ENCODE results near the gene TM7SF2. TPM values are rescaled to one million over a fixed set of nuclear protein-coding genes. Genes with fewer than 3 reads are reported as not detected.

The TM7SF2 gene
- polyA plus RNA-seq, 3 donors, result 1.8 to 4.5 (median 1.8) TPM

- DNase-seq, result no peak
- H3K4me3 ChIP-seq (replicated peaks in 1 of 3; ENCODE audit: low read depth in 2 of 3, low read length in 3 of 3), result peak overlapping the region; percentile 51 to 98 (median 92)
- H3K9ac ChIP-seq (ENCODE audit: insufficient read depth, low read length, poor library complexity, severe bottlenecking), result peak overlapping the region; percentile 99
- H3K4me2 ChIP-seq (replicated peaks; ENCODE audit: extremely low read depth, low read length, poor library complexity, severe bottlenecking), result peak overlapping the region; percentile 95
- peaks cover 30 to 51% of the 10 kb centered on the region in 2 donors for H3K36me3 Mint-ChIP-seq
- H3K4me1 ChIP-seq (ENCODE audit: control insufficient read depth in 1 of 2, insufficient read depth in 2 of 2, low read length in 2 of 2), result peaks cover 30 to 31% of the 10 kb centered on the region in 2 donors
- no peaks in the 10 kb centered on the region for H3K9me3 ChIP-seq (replicated peaks in 1 of 2; ENCODE audit: control insufficient read depth in 1 of 2, insufficient read depth in 1 of 2, low read length in 2 of 2)
- H3K27ac ChIP-seq (ENCODE audit: low read depth in 1 of 2, low read length in 2 of 2), result peak overlapping the region; percentile 99 to 100
- H4K20me1 ChIP-seq (ENCODE audit: insufficient read depth, low read length), result peaks cover 35% of the 10 kb centered on the region
- intact Hi-C loops (cut with micrococcal nuclease), result loop anchor here in 1 of 2 donors (2.0 kb wide), 2 partner anchors 17 kb away; partner anchors contain the start of gene ZNHIT2
- WGBS (ENCODE audit: insufficient coverage), result 1% methylated on average over 16 of the region's 20 CpGs
- no peaks in the 10 kb centered on the region for H3K27me3 ChIP-seq (ENCODE audit: control insufficient read depth in 2 of 2, insufficient read depth in 2 of 2, low read length in 2 of 2)
- H3K27ac Mint-ChIP-seq, result peak overlapping the region; percentile 99 to 100 (median 99)
- H3K79me2 ChIP-seq (ENCODE audit: insufficient read depth, low read length), result peaks cover 38% of the 10 kb centered on the region
- peak overlapping the region; percentile 92 to 99 for H3K4me3 Mint-ChIP-seq
- H3K9me3 Mint-ChIP-seq, result no peaks in the 10 kb centered on the region
- peak overlapping the region; percentile 84 for H2AFZ ChIP-seq (ENCODE audit: insufficient read depth, low read depth, low read length, poor library complexity, severe bottlenecking)
- H3K27me3 Mint-ChIP-seq (ENCODE audit: low read depth in 3 of 3), result peaks cover 0 to 2% (median 2%) of the 10 kb centered on the region in 3 donors
- peaks cover 29% of the 10 kb centered on the region for H3K4me1 Mint-ChIP-seq
- peaks cover 35 to 40% of the 10 kb centered on the region in 2 donors for H3K36me3 ChIP-seq (replicated peaks in 1 of 2; ENCODE audit: control insufficient read depth in 1 of 2, insufficient read depth in 2 of 2, low read length in 2 of 2)
- no peak for TF ChIP-seq CTCF (IDR thresholded peaks at IDR 0.05)
These were observed 22.1 kb downstream of the TM7SF2 start for GRCh38 chr11:65133724-65134123.

GRCh38 chr11:65134240-65134951, 22.7 kb downstream of the TM7SF2 start, which contains the start of gene SYVN1:
Gene SYVN1, minus strand, starts transcription at chr11:65134519. Its CDS starts 918 bp downstream, at chr11:65133601.
- Histone ChIP-seq H3K9me3 (replicated peaks in 1 of 2; ENCODE audit: control insufficient read depth in 1 of 2, insufficient read depth in 1 of 2, low read length in 2 of 2) (no peaks in the 10 kb centered on the region), H3K4me2 (replicated peaks; ENCODE audit: extremely low read depth, low read length, poor library complexity, severe bottlenecking) (peak within 1 kb of the TSS; percentile 95), H3K9ac (ENCODE audit: insufficient read depth, low read length, poor library complexity, severe bottlenecking) (peak within 1 kb of the TSS; percentile 99), H3K27ac (ENCODE audit: low read depth in 1 of 2, low read length in 2 of 2) (peak within 1 kb of the TSS; percentile 99 to 100), H2AFZ (ENCODE audit: insufficient read depth, low read depth, low read length, poor library complexity, severe bottlenecking) (peak within 1 kb of the TSS; percentile 84), H3K4me3 (replicated peaks in 1 of 3; ENCODE audit: low read depth in 2 of 3, low read length in 3 of 3) (peak within 1 kb of the TSS; percentile 51 to 98 (median 92)), H4K20me1 (ENCODE audit: insufficient read depth, low read length) (peaks cover 31% of the 10 kb centered on the region), H3K79me2 (ENCODE audit: insufficient read depth, low read length) (peaks cover 38% of the 10 kb centered on the region), H3K4me1 (ENCODE audit: control insufficient read depth in 1 of 2, insufficient read depth in 2 of 2, low read length in 2 of 2) (peaks cover 30 to 31% of the 10 kb centered on the region in 2 donors), H3K27me3 (ENCODE audit: control insufficient read depth in 2 of 2, insufficient read depth in 2 of 2, low read length in 2 of 2) (no peaks in the 10 kb centered on the region), H3K36me3 (replicated peaks in 1 of 2; ENCODE audit: control insufficient read depth in 1 of 2, insufficient read depth in 2 of 2, low read length in 2 of 2) (peaks cover 30 to 34% of the 10 kb centered on the region in 2 donors)
- WGBS (ENCODE audit: insufficient coverage), result under 1% methylated on average over 40 of the region's 60 CpGs
- H3K36me3 Mint-ChIP-seq, result peaks cover 26 to 46% of the 10 kb centered on the region in 2 donors
- intact Hi-C loops (cut with micrococcal nuclease), result loop anchor here in 1 of 2 donors (2.0 kb wide), 2 partner anchors 16 to 18 kb away; partner anchors contain the start of gene ZNHIT2
- H3K9me3 Mint-ChIP-seq, result no peaks in the 10 kb centered on the region
- no peak for TF ChIP-seq CTCF (IDR thresholded peaks at IDR 0.05)
- peak within 1 kb of the TSS; percentile 99 to 100 (median 99) for H3K27ac Mint-ChIP-seq
- peak within 1 kb of the TSS; percentile 92 to 99 for H3K4me3 Mint-ChIP-seq
- peaks cover 0 to 2% (median 2%) of the 10 kb centered on the region in 3 donors for H3K27me3 Mint-ChIP-seq (ENCODE audit: low read depth in 3 of 3)
- peak; percentile 84 to 89 (median 88) for DNase-seq
- peaks cover 29% of the 10 kb centered on the region for H3K4me1 Mint-ChIP-seq
